HCT116 (cell line): ENCODE data around the gene ATP8B4. TPM values are rescaled to one million over a fixed set of nuclear protein-coding genes. Genes with fewer than 3 reads are reported as not detected.

Source experiments
- ATAC-seq: fragments of 200-7000 bp; cut with Tn5 transposase; 2 replicates; pipeline ENCODE4 v1.9.1; 2020; ENCODE audit warnings: mild to moderate bottlenecking, moderate library complexity
- BruUV-seq: library from RNA; stranded (reverse); fragments of 400-500 nt; replicated peaks from 2 replicates; lab custom pipeline; 2021; lab: Mats Ljungman, UMichigan
- CTCF ChIA-PET: fragments of 300-600 bp; sonication (Branson Sonifier 250); formaldehyde crosslinking; loops from one replicate; lab custom pipeline; 2021; ENCODE audit warnings: antibody characterized with exemption; lab: Charles Lee
- POLR2A ChIA-PET: fragments of 300-600, 350-600 bp; sonication (Branson Sonifier 250); formaldehyde crosslinking; loops from one replicate; lab custom pipeline; 2021; ENCODE audit warnings: antibody characterized with exemption; lab: Charles Lee
- RAD21 ChIA-PET, 2 experiments: fragments of 300-600 bp; sonication (Branson Sonifier 250); formaldehyde crosslinking; loops; one replicate each; lab custom pipeline; 2023; ENCODE audit warnings: low total read pairs in 2 of 2; ENCODE audit not compliant: uncharacterized antibody in 2 of 2, unreplicated experiment in 2 of 2, low non-redundant PET in 1 of 2; lab: Charles Lee
- DNase-seq: peaks from one replicate; pipeline ENCODE4 v3.0.0-alpha.2; 2010; ENCODE audit warnings: low read depth, low spot score
- H2AFZ ChIP-seq: fragments of 200-600 bp; shearing (Covaris generic), sonication (generic); 2 replicates; pipeline ENCODE4 v1.6.1; 2017; ENCODE audit warnings: low read depth, mixed run types, mixed read lengths, antibody characterized with exemption, low read length; ENCODE audit not compliant: poor library complexity, severe bottlenecking
- H3K27ac ChIP-seq: 2 replicates; pipeline ENCODE4 v1.5.1; 2012; ENCODE audit warnings: low read depth, low read length
- H3K27me3 ChIP-seq: fragments of 200-600 bp; sonication (generic); 2 replicates; pipeline ENCODE4 v1.6.1; 2016; ENCODE audit warnings: mixed run types, low read length, mixed read lengths; ENCODE audit not compliant: insufficient read depth
- H3K36me3 ChIP-seq, 2 experiments: fragments of 200-500 bp in 1 of 2; fragments of 200-600 bp in 1 of 2; sonication (Bioruptor generic) in 1 of 2; sonication (generic) in 1 of 2; 2 replicates each; pipeline versions ENCODE4 v1.5.1 to v1.6.1; 2014 to 2016; ENCODE audit warnings: low read length in 2 of 2, inconsistent platforms in 1 of 2, mixed read lengths in 1 of 2, mixed run types in 1 of 2; ENCODE audit not compliant: insufficient read depth in 2 of 2, control insufficient read depth in 1 of 2
- H3K4me1 ChIP-seq, 2 experiments: fragments of 200-600 bp in 1 of 2; sonication (generic) in 1 of 2; 2 replicates each; pipeline versions ENCODE4 v1.5.1 to v1.6.1; 2012 to 2017; ENCODE audit warnings: low read length in 2 of 2, inconsistent platforms in 1 of 2, mild to moderate bottlenecking in 1 of 2, mixed read lengths in 1 of 2, mixed run types in 1 of 2, moderate library complexity in 1 of 2; ENCODE audit not compliant: insufficient read depth in 2 of 2, control insufficient read depth in 1 of 2
- H3K4me2 ChIP-seq: fragments of 200-600 bp; sonication (generic); 2 replicates; pipeline ENCODE4 v1.6.1; 2017; ENCODE audit warnings: mixed run types, low read length, mixed read lengths
- H3K4me3 ChIP-seq, 2 experiments: fragments of 200-600 bp in 1 of 2; sonication (generic) in 1 of 2; replicated peaks in 1 of 2; 2 replicates each; pipeline ENCODE4 v1.5.1; 2011 to 2016; ENCODE audit warnings: low read length in 2 of 2, control low read depth in 1 of 2, low read depth in 1 of 2, mild to moderate bottlenecking in 1 of 2, mixed read lengths in 1 of 2, mixed run types in 1 of 2
- H3K79me2 ChIP-seq: fragments of 200-600 bp; sonication (generic); 2 replicates; pipeline ENCODE4 v1.6.1; 2017; ENCODE audit warnings: mild to moderate bottlenecking, mixed run types, low read length, moderate library complexity, mixed read lengths; ENCODE audit not compliant: insufficient read depth
- H3K9ac ChIP-seq: fragments of 200-600 bp; sonication (generic); 2 replicates; pipeline ENCODE4 v1.6.1; 2016; ENCODE audit warnings: low read length, mixed read lengths
- H3K9me2 ChIP-seq: fragments of 200-600 bp; sonication (generic), shearing (Covaris generic); 2 replicates; pipeline ENCODE4 v1.6.1; 2017; ENCODE audit warnings: mixed run types, mild to moderate bottlenecking, moderate library complexity; ENCODE audit not compliant: insufficient read depth
- H3K9me3 ChIP-seq, 2 experiments: fragments of 200-500 bp in 1 of 2; fragments of 200-600 bp in 1 of 2; sonication (Bioruptor generic) in 1 of 2; sonication (generic) in 1 of 2; 2 replicates each; pipeline ENCODE4 v1.6.1; 2014 to 2017; ENCODE audit warnings: low read length in 2 of 2, mixed read lengths in 2 of 2, inconsistent platforms in 1 of 2, low read depth in 1 of 2, mild to moderate bottlenecking in 1 of 2, mixed run types in 1 of 2, moderate library complexity in 1 of 2; ENCODE audit not compliant: control insufficient read depth in 1 of 2, insufficient read depth in 1 of 2
- H4K20me1 ChIP-seq: fragments of 200-600 bp; sonication (generic), shearing (Covaris generic); 2 replicates; pipeline ENCODE4 v1.6.1; 2017; ENCODE audit warnings: mixed run types, mild to moderate bottlenecking, moderate library complexity; ENCODE audit not compliant: insufficient read depth
- CEBPB ChIP-seq: IDR thresholded peaks from 2 replicates; pipeline ENCODE4 v1.6.1; 2012; ENCODE audit warnings: low read depth
- EGR1 ChIP-seq: IDR thresholded peaks from 2 replicates; pipeline ENCODE4 v1.6.1; 2012; ENCODE audit warnings: low read depth
- EZH2 ChIP-seq: fragments of 200-600 bp; sonication (generic); IDR thresholded peaks from 2 replicates; pipeline ENCODE4 v1.6.1; 2017; ENCODE audit warnings: antibody characterized with exemption, mixed run types
- EZH2phosphoT487 ChIP-seq: fragments of 200-600 bp; IDR thresholded peaks from 2 replicates; pipeline ENCODE4 v1.6.1; 2018; ENCODE audit warnings: antibody characterized with exemption, borderline replicate concordance
- FOSL1 ChIP-seq: IDR thresholded peaks from 2 replicates; pipeline ENCODE4 v1.6.1; 2012; ENCODE audit warnings: low read depth
- JUND ChIP-seq: IDR thresholded peaks from 2 replicates; pipeline ENCODE4 v1.6.1; 2012
- POLR2AphosphoS5 ChIP-seq: IDR thresholded peaks from 2 replicates; pipeline ENCODE4 v1.6.1; 2011; ENCODE audit warnings: mild to moderate bottlenecking, low read depth, low read length, moderate library complexity
- RAD21 ChIP-seq: IDR thresholded peaks from 2 replicates; pipeline ENCODE4 v1.6.1; 2012; ENCODE audit warnings: low read depth, mild to moderate bottlenecking
- SIN3A ChIP-seq: IDR thresholded peaks from 2 replicates; pipeline ENCODE4 v1.6.1; 2012; ENCODE audit warnings: low read depth
- SRF ChIP-seq: IDR thresholded peaks from 2 replicates; pipeline ENCODE4 v1.6.1; 2012; ENCODE audit warnings: low read depth
- TCF7L2 ChIP-seq: IDR thresholded peaks from 2 replicates; pipeline ENCODE4 v1.7.0; 2011; ENCODE audit warnings: borderline replicate concordance, inconsistent platforms; ENCODE audit not compliant: insufficient read depth, insufficient read length; ENCODE audit errors: extremely low read depth
- YY1 ChIP-seq: IDR thresholded peaks from 2 replicates; pipeline ENCODE4 v1.6.1; 2011; ENCODE audit warnings: low read length, low read depth, moderate library complexity, mild to moderate bottlenecking; ENCODE audit not compliant: insufficient replicate concordance; ENCODE audit errors: extremely low read depth
- ZFX ChIP-seq: fragments of 450-650 bp; IDR thresholded peaks from 2 replicates; pipeline ENCODE4 v1.6.1; 2017
- intact Hi-C: fragments of 100-400 bp; cut with micrococcal nuclease; formaldehyde crosslinking; loops from 2 replicates; pipeline ENCODE4 v1.10.0; 2022
- total RNA-seq: library from RNA; stranded (reverse); gene quantifications from one replicate; pipeline ENCODE4 v1.2.1, GENCODE V29; 2021; ENCODE audit not compliant: unreplicated experiment
- TF ChIP-seq, protein P1 (sequence below): IDR thresholded peaks from 2 replicates; pipeline ENCODE4 v1.6.1; 2012
- TF ChIP-seq, protein P2 (sequence below): IDR thresholded peaks from 2 replicates; pipeline ENCODE4 v1.6.1; 2011; ENCODE audit warnings: mild to moderate bottlenecking, low read length, moderate library complexity; ENCODE audit not compliant: insufficient replicate concordance; ENCODE audit errors: extremely low read depth
- TF ChIP-seq, protein P3 (sequence below): IDR thresholded peaks from 2 replicates; pipeline ENCODE4 v1.6.1; 2012
- TF ChIP-seq, protein P4 (sequence below): IDR thresholded peaks from 2 replicates; pipeline ENCODE4 v1.6.1; 2012; ENCODE audit warnings: low read depth

The ATP8B4 gene
- total RNA-seq, 1 experiment from 2014 or later = 0.25 TPM

DNA sequence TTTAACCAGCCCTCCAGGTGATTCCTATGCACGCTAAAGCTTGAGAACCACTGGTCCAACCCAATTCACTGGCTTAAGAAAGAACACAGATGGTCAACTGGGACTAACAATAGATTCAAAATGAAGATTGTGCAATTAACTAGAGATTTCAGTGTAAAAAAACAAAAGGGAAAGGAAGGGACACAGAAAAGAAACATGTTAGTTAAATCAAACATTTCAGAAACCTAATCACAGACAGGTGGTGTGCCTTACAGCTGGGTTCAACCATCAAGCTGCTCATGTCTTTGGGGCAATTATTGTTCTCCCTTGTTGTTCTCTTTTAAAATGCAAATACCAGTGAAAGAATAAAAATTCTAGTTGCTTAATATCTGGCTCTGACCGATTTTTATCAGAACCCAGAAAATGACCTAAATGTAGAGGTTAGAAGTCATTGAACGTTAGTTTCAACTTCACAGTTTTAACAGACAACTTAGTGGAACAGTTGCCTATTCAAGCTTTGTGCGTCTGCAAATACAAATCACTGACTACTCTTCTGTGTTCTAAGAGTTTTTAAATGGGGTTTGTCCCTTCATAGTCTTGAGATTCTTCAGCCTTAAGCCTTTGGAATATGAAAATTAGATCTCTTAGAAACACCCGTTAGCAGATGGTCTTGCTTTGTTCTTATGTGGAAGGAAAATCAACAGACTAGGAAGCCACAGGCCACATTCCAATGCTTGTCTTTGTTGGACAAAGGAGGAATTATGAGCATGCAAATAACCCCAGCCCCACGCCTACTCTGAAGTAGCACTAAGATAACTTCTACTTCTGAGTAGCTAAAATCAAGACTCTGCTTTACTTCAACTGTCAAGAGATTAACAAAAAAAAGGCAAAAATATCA lies 223.4 kb downstream of the ATP8B4 start:
- no peak for TF ChIP-seq TCF7L2
- TF ChIP-seq SRF = no peak
- TF ChIP-seq CEBPB = no peak
- no peak for TF ChIP-seq EGR1
- TF ChIP-seq ZFX = no peak
- no peak for TF ChIP-seq EZH2
- TF ChIP-seq YY1 = no peak
- TF ChIP-seq, protein P1, sequence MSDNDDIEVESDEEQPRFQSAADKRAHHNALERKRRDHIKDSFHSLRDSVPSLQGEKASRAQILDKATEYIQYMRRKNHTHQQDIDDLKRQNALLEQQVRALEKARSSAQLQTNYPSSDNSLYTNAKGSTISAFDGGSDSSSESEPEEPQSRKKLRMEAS = no peak
- no peak for TF ChIP-seq SIN3A
- no peak for TF ChIP-seq POLR2AphosphoS5
- TF ChIP-seq, protein P2, sequence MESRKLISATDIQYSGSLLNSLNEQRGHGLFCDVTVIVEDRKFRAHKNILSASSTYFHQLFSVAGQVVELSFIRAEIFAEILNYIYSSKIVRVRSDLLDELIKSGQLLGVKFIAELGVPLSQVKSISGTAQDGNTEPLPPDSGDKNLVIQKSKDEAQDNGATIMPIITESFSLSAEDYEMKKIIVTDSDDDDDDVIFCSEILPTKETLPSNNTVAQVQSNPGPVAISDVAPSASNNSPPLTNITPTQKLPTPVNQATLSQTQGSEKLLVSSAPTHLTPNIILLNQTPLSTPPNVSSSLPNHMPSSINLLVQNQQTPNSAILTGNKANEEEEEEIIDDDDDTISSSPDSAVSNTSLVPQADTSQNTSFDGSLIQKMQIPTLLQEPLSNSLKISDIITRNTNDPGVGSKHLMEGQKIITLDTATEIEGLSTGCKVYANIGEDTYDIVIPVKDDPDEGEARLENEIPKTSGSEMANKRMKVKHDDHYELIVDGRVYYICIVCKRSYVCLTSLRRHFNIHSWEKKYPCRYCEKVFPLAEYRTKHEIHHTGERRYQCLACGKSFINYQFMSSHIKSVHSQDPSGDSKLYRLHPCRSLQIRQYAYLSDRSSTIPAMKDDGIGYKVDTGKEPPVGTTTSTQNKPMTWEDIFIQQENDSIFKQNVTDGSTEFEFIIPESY = no peak
- no peak for TF ChIP-seq RAD21
- TF ChIP-seq FOSL1 = no peak
- TF ChIP-seq, protein P3, sequence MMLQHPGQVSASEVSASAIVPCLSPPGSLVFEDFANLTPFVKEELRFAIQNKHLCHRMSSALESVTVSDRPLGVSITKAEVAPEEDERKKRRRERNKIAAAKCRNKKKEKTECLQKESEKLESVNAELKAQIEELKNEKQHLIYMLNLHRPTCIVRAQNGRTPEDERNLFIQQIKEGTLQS = no peak
- no peak for TF ChIP-seq EZH2phosphoT487
- no peak for TF ChIP-seq JUND
- TF ChIP-seq, protein P4, sequence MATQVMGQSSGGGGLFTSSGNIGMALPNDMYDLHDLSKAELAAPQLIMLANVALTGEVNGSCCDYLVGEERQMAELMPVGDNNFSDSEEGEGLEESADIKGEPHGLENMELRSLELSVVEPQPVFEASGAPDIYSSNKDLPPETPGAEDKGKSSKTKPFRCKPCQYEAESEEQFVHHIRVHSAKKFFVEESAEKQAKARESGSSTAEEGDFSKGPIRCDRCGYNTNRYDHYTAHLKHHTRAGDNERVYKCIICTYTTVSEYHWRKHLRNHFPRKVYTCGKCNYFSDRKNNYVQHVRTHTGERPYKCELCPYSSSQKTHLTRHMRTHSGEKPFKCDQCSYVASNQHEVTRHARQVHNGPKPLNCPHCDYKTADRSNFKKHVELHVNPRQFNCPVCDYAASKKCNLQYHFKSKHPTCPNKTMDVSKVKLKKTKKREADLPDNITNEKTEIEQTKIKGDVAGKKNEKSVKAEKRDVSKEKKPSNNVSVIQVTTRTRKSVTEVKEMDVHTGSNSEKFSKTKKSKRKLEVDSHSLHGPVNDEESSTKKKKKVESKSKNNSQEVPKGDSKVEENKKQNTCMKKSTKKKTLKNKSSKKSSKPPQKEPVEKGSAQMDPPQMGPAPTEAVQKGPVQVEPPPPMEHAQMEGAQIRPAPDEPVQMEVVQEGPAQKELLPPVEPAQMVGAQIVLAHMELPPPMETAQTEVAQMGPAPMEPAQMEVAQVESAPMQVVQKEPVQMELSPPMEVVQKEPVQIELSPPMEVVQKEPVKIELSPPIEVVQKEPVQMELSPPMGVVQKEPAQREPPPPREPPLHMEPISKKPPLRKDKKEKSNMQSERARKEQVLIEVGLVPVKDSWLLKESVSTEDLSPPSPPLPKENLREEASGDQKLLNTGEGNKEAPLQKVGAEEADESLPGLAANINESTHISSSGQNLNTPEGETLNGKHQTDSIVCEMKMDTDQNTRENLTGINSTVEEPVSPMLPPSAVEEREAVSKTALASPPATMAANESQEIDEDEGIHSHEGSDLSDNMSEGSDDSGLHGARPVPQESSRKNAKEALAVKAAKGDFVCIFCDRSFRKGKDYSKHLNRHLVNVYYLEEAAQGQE = no peak
- Histone ChIP-seq H3K27ac (no peak overlapping the region), H3K9ac (no peak overlapping the region), H3K4me1 (no peaks in the 10 kb centered on the region), H3K79me2 (no peaks in the 10 kb centered on the region), H3K4me2 (no peak overlapping the region), H4K20me1 (no peaks in the 10 kb centered on the region), H3K27me3 (no peaks in the 10 kb centered on the region), H2AFZ (no peak overlapping the region), H3K4me3 (no peak overlapping the region), H3K36me3 (no peaks in the 10 kb centered on the region), H3K9me2 (no peaks in the 10 kb centered on the region), H3K9me3 (no peaks in the 10 kb centered on the region)
- intact Hi-C loops = no loop called here
- CTCF ChIA-PET = no interaction called here
- ATAC-seq = no peak
- BruUV-seq = no TSS peak
- POLR2A ChIA-PET = no interaction called here
- no peak for DNase-seq
- RAD21 ChIA-PET = no interaction called here
